Fibroblast of pulmonary artery (primary cell): ENCODE measurements around the gene TSHZ1.

Experiments used
- DNase-seq: peaks from one replicate; pipeline ENCODE4 v3.0.0-alpha.2; 2010; ENCODE audit warnings: low read depth
- H3K4me3 ChIP-seq: replicated peaks from 2 replicates; pipeline ENCODE4 v1.5.1; 2011; ENCODE audit warnings: low read depth, mild to moderate bottlenecking, control low read depth, low read length, moderate library complexity
- CTCF ChIP-seq: IDR thresholded peaks from 2 replicates; pipeline ENCODE4 v1.5.1; 2011; ENCODE audit warnings: mild to moderate bottlenecking, control low read depth, low read length, inconsistent platforms; ENCODE audit errors: missing control alignments

The TSHZ1 gene

GRCh38 chr18:75251466-75251865 is 40.9 kb downstream of the TSHZ1 start:
- DNase-seq = no peak
- no peak for TF ChIP-seq CTCF

DNA sequence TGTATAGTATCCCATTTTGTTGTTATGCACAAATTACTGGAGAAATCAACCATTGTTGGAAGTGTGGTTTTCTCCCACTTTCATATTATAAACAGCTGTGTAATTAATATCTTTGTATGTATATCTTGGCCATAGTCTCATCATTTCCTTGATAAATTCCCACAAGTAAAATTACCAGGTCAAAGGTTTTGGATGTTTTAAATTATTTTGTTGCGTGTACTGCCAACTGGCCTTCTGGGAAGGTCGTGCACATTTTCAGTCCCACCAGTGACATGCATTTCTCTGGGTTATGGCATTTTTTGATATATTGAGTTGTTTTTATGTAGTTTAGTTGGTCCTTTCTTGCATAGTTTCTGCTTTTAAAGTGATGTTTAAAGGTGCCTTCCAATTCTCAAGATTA is 41.5 kb downstream of the TSHZ1 start:
- H3K4me3 ChIP-seq = no peak overlapping the region
- no peak for DNase-seq
- no peak for TF ChIP-seq CTCF

More at GRCh38 chr18:75251466-75251865, 40.9 kb downstream of the TSHZ1 start:
- H3K4me3 ChIP-seq = no peak overlapping the region

DNA sequence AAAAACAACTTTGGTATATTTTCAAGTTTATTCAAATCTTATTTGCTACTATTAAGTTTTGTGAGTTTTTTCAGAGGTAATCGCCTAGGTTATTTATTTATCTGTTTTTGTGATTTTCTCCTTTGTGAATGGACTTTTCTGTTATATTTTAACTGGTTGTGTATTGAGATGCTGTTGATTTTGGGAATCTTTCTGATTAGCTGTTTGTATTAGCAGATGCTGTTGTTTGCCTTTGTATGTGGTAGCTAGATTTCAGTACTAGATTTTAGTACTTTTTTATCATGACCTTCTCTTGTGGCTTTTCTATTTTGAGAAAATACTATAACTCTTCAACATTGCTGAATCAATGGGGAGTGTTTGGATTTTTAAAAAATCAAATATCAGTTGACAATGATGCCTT is 42.4 kb downstream of the TSHZ1 start:
- no peak for DNase-seq
- TF ChIP-seq CTCF = no peak
- no peak overlapping the region for H3K4me3 ChIP-seq

- no peak overlapping the region for H3K4me3 ChIP-seq
- DNase-seq = peak; percentile 50
- TF ChIP-seq CTCF = no peak
These were observed 43.2 kb downstream of the TSHZ1 start for GRCh38 chr18:75253784-75254183.

GRCh38 chr18:75255094-75255493 is 44.5 kb downstream of the TSHZ1 start:
- DNase-seq = no peak
- no peak for TF ChIP-seq CTCF
- H3K4me3 ChIP-seq = no peak overlapping the region

GRCh38 chr18:75256376-75256775 is 45.8 kb downstream of the TSHZ1 start:
- no peak for TF ChIP-seq CTCF
- no peak overlapping the region for H3K4me3 ChIP-seq
- no peak for DNase-seq

DNA sequence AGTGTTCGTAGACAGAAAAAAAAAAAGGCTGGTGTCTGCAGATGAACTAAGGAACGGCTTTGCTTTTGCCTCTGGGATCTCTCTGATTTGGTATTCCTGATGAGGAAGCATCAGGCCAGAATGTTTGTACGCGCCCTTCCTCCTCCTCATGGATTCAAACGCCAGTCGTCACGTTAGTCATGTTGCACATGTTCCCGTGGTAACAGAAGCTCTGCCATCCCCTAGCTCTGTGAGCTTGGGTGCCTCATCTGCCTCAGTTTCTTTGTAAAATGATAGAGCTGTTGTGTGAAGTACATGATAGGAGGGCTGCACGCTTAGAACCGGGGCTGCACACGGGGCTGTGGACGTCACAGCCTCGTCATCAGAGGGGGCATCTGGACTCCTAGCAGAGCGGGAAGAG is 47.0 kb downstream of the TSHZ1 start:
- no peak overlapping the region for H3K4me3 ChIP-seq
- no peak for TF ChIP-seq CTCF
- DNase-seq = no peak
